Coronary artery (tissue), 2 donors: ENCODE data around the gene IGSF9.

ENCODE experiments used
- DNase-seq: peaks from one replicate; pipeline ENCODE4 v3.0.0-alpha.2; 2017; ENCODE audit warnings: low spot score
- H3K27ac ChIP-seq, 2 donors: fragments of 200-600 bp; sonication (generic); one replicate each; pipeline ENCODE4 v1.5.1; 2016 to 2019
- H3K4me3 ChIP-seq: fragments of 200-600 bp; sonication (generic); 2 replicates; pipeline ENCODE4 v1.5.1; 2016; ENCODE audit warnings: mild to moderate bottlenecking, moderate library complexity
- CTCF ChIP-seq: fragments of 200-600 bp; sonication (generic); IDR thresholded peaks from one replicate; pipeline ENCODE4 v1.5.1; 2019; ENCODE audit warnings: antibody characterized with exemption

IGSF9 gene

GRCh38 chr1:159928491-159929050 lies 16.8 kb downstream of the IGSF9 start:
- TF ChIP-seq CTCF: no peak
- Histone ChIP-seq H3K4me3 (no peak overlapping the region), H3K27ac (no peak overlapping the region)
- DNase-seq: no peak

GRCh38 chr1:159927849-159928431 lies 17.5 kb downstream of the IGSF9 start:
- Histone ChIP-seq H3K27ac (no peak overlapping the region), H3K4me3 (no peak overlapping the region)
- DNase-seq: no peak
- TF ChIP-seq CTCF: no peak

GRCh38 chr1:159927211-159927848 lies 18.1 kb downstream of the IGSF9 start:
- H3K27ac ChIP-seq: no peak overlapping the region
- H3K4me3 ChIP-seq: no peak overlapping the region
- DNase-seq: no peak
- TF ChIP-seq CTCF: no peak

- Histone ChIP-seq H3K27ac (peak overlapping the region; percentile 95 to 100), H3K4me3 (peak overlapping the region; percentile 87)
- no peak for DNase-seq
- no peak for TF ChIP-seq CTCF
Observed at GRCh38 chr1:159925719-159926078, 19.7 kb downstream of the IGSF9 start.

GRCh38 chr1:159924791-159925718 lies 20.4 kb downstream of the IGSF9 start, which contains the start of gene TAGLN2:
TAGLN2 (minus strand) TSS chr1:159925507; CDS start chr1:159920509, 4,998 bp downstream.
- DNase-seq: peak; percentile 95
- no peak for TF ChIP-seq CTCF
- Histone ChIP-seq H3K4me3 (peak within 1 kb of the TSS; percentile 87), H3K27ac (peak within 1 kb of the TSS; percentile 95 to 100)

GRCh38 chr1:159924025-159924790 lies 21.2 kb downstream of the IGSF9 start:
- H3K4me3 ChIP-seq: peak overlapping the region; percentile 87
- DNase-seq: peak; percentile 95
- H3K27ac ChIP-seq: peak overlapping the region; percentile 95 to 100
- TF ChIP-seq CTCF: no peak
